Measurements from ENCODE around the gene UBXN1. TPM values are rescaled to one million over a fixed set of nuclear protein-coding genes. Genes with fewer than 3 reads are reported as not detected.
"Not testable (repeated sequence)": the region's sequence is repeated elsewhere in the genome, so short reads cannot be mapped to it uniquely, and the experiment has no call there.

UBXN1 gene
- total and polyA plus RNA-seq, 2 donors from 2014 or later = 89.2 to 139 TPM

DNA sequence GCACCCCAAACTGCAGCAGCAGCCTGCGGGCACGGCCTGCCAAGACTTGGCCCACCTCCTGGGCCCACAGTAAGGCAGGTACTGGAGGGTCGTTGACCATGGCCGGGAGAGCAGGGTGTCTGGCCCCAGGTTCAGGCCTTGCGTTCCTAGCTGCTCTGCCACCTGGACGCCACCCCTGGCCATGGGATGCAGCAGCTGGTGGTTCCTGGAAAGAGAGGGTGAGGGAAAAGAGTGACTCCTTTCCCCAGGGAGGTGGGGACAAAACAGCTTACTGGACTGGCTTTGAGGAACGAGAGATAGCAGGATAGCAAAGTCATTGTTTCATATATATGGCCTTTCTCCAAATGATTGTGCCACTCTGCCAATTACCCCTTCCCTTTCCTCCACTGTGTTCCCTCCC is 26.5 kb upstream of the UBXN1 start:
- no peaks in the 10 kb centered on the region for H3K27me3 ChIP-seq (ENCODE audit: control insufficient read depth, insufficient read depth, low read length)
- peak overlapping the region; percentile 84 to 97 (median 93) for H3K9ac ChIP-seq (ENCODE audit: low read length in 3 of 3)
- intact Hi-C loops (cut with DNase I) = no loop called here
- FAIRE-seq (no peak), DNase-seq (peak in 4 of 5 donors; percentile 26 to 65 (median 42))
- H3K36me3 ChIP-seq (ENCODE audit: control insufficient read depth in 2 of 3, insufficient read depth in 3 of 3, low read length in 3 of 3) = peaks cover 2 to 13% (median 4%) of the 10 kb centered on the region in 3 donors
- peak overlapping the region; percentile 79 to 87 for H3K27ac ChIP-seq (ENCODE audit: low read depth in 2 of 2, low read length in 2 of 2)
- peaks cover 0 to 30% (median 29%) of the 10 kb centered on the region in 3 donors for H3K4me1 ChIP-seq (ENCODE audit: control insufficient read depth in 2 of 3, insufficient read depth in 2 of 3, low read depth in 1 of 3, low read length in 3 of 3)
- H3K4me3 ChIP-seq (ENCODE audit: low read length in 3 of 3) = peak overlapping the region; percentile 93 to 98 (median 96)
- H3K9me3 ChIP-seq (ENCODE audit: control insufficient read depth in 2 of 3, insufficient read depth in 1 of 3, low read length in 3 of 3) = no peaks in the 10 kb centered on the region
- TF ChIP-seq, protein P1, sequence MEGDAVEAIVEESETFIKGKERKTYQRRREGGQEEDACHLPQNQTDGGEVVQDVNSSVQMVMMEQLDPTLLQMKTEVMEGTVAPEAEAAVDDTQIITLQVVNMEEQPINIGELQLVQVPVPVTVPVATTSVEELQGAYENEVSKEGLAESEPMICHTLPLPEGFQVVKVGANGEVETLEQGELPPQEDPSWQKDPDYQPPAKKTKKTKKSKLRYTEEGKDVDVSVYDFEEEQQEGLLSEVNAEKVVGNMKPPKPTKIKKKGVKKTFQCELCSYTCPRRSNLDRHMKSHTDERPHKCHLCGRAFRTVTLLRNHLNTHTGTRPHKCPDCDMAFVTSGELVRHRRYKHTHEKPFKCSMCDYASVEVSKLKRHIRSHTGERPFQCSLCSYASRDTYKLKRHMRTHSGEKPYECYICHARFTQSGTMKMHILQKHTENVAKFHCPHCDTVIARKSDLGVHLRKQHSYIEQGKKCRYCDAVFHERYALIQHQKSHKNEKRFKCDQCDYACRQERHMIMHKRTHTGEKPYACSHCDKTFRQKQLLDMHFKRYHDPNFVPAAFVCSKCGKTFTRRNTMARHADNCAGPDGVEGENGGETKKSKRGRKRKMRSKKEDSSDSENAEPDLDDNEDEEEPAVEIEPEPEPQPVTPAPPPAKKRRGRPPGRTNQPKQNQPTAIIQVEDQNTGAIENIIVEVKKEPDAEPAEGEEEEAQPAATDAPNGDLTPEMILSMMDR (IDR thresholded peaks at IDR 0.05; ENCODE audit: borderline replicate concordance, extremely low read depth, insufficient read depth) = no peak

DNA sequence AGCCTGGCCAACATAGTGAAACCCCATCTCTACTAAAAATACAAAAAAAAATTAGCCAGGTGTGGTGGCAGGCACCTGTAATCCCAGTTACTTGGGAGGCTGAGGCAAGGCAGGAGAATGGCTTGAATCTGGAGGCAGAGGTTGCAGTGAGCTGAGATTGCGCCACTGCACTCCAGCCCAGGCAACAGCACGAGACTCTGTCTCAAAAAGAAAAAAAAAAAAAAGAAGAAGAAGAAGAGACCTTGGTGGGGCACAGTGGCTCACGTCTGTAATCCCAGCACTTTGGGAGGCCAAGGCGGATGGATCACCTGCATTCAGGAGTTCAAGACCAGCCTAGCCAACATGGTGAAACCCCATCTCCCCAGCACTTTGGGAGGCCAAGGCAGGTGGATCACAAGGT is 25.0 kb upstream of the UBXN1 start:
- peaks cover 2 to 12% (median 2%) of the 10 kb centered on the region in 3 donors for H3K36me3 ChIP-seq (ENCODE audit: control insufficient read depth in 2 of 3, insufficient read depth in 3 of 3, low read length in 3 of 3)
- DNase-seq; H3K9me3 ChIP-seq (ENCODE audit: control insufficient read depth in 2 of 3, insufficient read depth in 1 of 3, low read length in 3 of 3); H3K4me3 ChIP-seq (ENCODE audit: low read length in 3 of 3); FAIRE-seq; intact Hi-C loops (cut with DNase I); H3K27me3 ChIP-seq (ENCODE audit: control insufficient read depth, insufficient read depth, low read length); H3K9ac ChIP-seq (ENCODE audit: low read length in 3 of 3); H3K27ac ChIP-seq (ENCODE audit: low read depth in 2 of 2, low read length in 2 of 2): not testable (repeated sequence)
- peaks cover 0 to 23% (median 21%) of the 10 kb centered on the region in 3 donors for H3K4me1 ChIP-seq (ENCODE audit: control insufficient read depth in 2 of 3, insufficient read depth in 2 of 3, low read depth in 1 of 3, low read length in 3 of 3)

DNA sequence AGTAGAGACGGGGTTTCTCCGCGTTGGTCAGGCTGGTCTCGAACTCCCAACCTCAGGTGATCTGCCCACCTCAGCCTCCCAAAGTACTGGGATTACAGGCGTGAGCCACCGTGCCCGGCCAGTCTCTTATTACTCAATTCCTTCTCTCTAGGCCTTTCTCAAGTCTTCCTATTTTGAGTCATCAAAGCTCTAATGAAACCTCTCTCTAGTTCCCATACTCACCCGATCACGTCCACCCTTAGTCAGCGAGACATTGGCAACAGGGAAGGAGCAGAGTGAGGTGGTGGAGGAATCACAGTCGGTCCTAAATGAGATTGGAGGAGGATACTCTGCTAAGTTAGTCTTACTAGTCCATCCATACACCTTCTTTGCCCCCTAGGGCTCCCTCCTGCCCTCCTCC is 23.4 kb upstream of the UBXN1 start:
- DNase-seq = no peak
- no peak overlapping the region for H3K9ac ChIP-seq (ENCODE audit: low read length in 3 of 3)
- peaks cover 2 to 12% (median 2%) of the 10 kb centered on the region in 3 donors for H3K36me3 ChIP-seq (ENCODE audit: control insufficient read depth in 2 of 3, insufficient read depth in 3 of 3, low read length in 3 of 3)
- no peak overlapping the region for H3K27ac ChIP-seq (ENCODE audit: low read depth in 2 of 2, low read length in 2 of 2)
- H3K9me3 ChIP-seq (ENCODE audit: control insufficient read depth in 2 of 3, insufficient read depth in 1 of 3, low read length in 3 of 3) = no peaks in the 10 kb centered on the region
- TF ChIP-seq, protein P1 (IDR thresholded peaks at IDR 0.05; ENCODE audit: borderline replicate concordance, extremely low read depth, insufficient read depth) = no peak
- intact Hi-C loops (cut with DNase I) = no loop called here
- H3K4me3 ChIP-seq (ENCODE audit: low read length in 3 of 3) = no peak overlapping the region
- no peak for FAIRE-seq
- peaks cover 0 to 17% (median 14%) of the 10 kb centered on the region in 3 donors for H3K4me1 ChIP-seq (ENCODE audit: control insufficient read depth in 2 of 3, insufficient read depth in 2 of 3, low read depth in 1 of 3, low read length in 3 of 3)
- H3K27me3 ChIP-seq (ENCODE audit: control insufficient read depth, insufficient read depth, low read length) = no peaks in the 10 kb centered on the region

DNA sequence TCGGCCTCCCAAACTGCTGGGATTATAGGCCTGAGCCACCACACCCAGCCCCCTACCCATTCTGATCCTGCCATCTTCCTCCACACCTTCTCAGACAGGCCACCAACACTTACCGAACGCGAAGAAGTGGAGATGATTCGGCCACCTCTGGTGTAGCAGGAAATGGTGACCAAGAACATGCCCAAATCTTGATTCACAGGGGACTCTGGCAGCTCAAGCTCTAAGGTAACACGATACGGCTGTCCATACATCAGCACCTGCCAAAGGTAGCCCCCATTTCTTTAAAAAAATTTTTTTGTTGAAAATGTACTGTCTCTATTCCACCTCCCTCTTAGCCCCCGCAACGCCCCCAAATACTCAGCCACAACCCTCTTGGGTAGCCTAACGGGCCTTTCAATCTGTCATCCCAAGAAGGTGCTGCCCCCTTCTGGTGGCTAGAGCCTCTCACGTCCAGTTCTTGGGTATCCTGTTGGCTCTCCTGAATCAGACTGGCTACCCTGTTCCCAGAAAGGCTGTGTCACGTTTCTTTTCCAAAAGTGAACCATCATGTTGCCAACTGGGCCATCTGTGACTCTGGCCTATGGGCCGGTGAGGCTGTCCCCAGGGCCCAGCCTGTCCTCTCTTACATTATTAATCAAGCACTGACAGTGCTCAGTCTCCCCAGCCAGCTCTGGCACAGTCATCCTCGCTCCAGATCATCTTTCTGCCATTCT is 15.7 kb upstream of the UBXN1 start:
- H3K36me3 ChIP-seq (ENCODE audit: control insufficient read depth in 2 of 3, insufficient read depth in 3 of 3, low read length in 3 of 3) = peaks cover 5 to 32% (median 12%) of the 10 kb centered on the region in 3 donors
- FAIRE-seq (no peak), DNase-seq (peak in 4 of 5 donors; percentile 71 to 93 (median 78))
- no peaks in the 10 kb centered on the region for H3K4me1 ChIP-seq (ENCODE audit: control insufficient read depth in 2 of 3, insufficient read depth in 2 of 3, low read depth in 1 of 3, low read length in 3 of 3)
- no peaks in the 10 kb centered on the region for H3K9me3 ChIP-seq (ENCODE audit: control insufficient read depth in 2 of 3, insufficient read depth in 1 of 3, low read length in 3 of 3)
- H3K27ac ChIP-seq (ENCODE audit: low read depth in 2 of 2, low read length in 2 of 2) = no peak overlapping the region
- H3K9ac ChIP-seq (ENCODE audit: low read length in 3 of 3) = no peak overlapping the region
- no peak overlapping the region for H3K4me3 ChIP-seq (ENCODE audit: low read length in 3 of 3)
- no peaks in the 10 kb centered on the region for H3K27me3 ChIP-seq (ENCODE audit: control insufficient read depth, insufficient read depth, low read length)
- intact Hi-C loops (cut with DNase I) = loop anchor here (10.0 kb wide), 1 partner anchor 300 kb away; no protein-coding TSS in a partner anchor
- TF ChIP-seq, protein P1 (IDR thresholded peaks at IDR 0.05; ENCODE audit: borderline replicate concordance, extremely low read depth, insufficient read depth) = peak; percentile 75

DNA sequence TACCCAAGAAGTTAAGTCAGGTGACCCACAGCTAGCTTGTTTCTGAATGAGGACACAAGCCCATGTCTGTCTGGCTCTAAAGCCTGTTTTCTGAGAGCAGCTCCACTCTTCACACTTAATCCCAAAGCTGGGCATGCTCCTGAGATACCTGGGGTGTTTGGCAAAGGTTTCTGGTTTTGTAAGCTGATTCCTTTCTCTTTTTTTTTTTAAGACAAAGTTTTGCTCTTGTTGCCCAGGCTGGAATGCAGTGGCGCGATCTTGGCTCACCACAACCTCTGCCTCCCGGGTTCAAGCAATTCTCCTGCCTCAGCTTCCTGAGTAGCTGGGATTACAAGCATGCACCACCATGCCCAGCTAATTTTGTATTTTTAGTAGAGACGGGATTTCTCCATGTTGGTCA is 14.8 kb upstream of the UBXN1 start:
- H3K4me1 ChIP-seq (ENCODE audit: control insufficient read depth in 2 of 3, insufficient read depth in 2 of 3, low read depth in 1 of 3, low read length in 3 of 3); H3K27me3 ChIP-seq (ENCODE audit: control insufficient read depth, insufficient read depth, low read length); DNase-seq; FAIRE-seq; H3K27ac ChIP-seq (ENCODE audit: low read depth in 2 of 2, low read length in 2 of 2); H3K9ac ChIP-seq (ENCODE audit: low read length in 3 of 3); H3K4me3 ChIP-seq (ENCODE audit: low read length in 3 of 3); H3K9me3 ChIP-seq (ENCODE audit: control insufficient read depth in 2 of 3, insufficient read depth in 1 of 3, low read length in 3 of 3): not testable (repeated sequence)
- peaks cover 5 to 32% (median 12%) of the 10 kb centered on the region in 3 donors for H3K36me3 ChIP-seq (ENCODE audit: control insufficient read depth in 2 of 3, insufficient read depth in 3 of 3, low read length in 3 of 3)
- intact Hi-C loops (cut with DNase I) = loop anchor here (10.0 kb wide), 1 partner anchor 299 kb away; no protein-coding TSS in a partner anchor
